Vagina (tissue), 2 donors: ENCODE data around the gene SOS2.

Source experiments
- CTCF ChIP-seq, 3 experiments: fragments of 450-650 bp in 2 of 3; fragments of 200-600 bp in 1 of 3; sonication (generic) in 1 of 3; IDR thresholded peaks; one replicate each; pipeline ENCODE4 v1.5.1; 2017 to 2019; ENCODE audit warnings: antibody characterized with exemption in 3 of 3, mild to moderate bottlenecking in 2 of 3, moderate library complexity in 2 of 3
- POLR2A ChIP-seq, 2 donors: fragments of 450-650 bp; IDR thresholded peaks; one replicate each; pipeline ENCODE4 v1.6.1; 2017; ENCODE audit warnings: antibody characterized with exemption in 2 of 2, mild to moderate bottlenecking in 2 of 2, moderate library complexity in 2 of 2
- POLR2AphosphoS5 ChIP-seq, 2 donors: sonication (generic); formaldehyde crosslinking; IDR thresholded peaks; one replicate each; pipeline ENCODE4 v1.9.0; 2017; ENCODE audit warnings: antibody characterized with exemption in 2 of 2, mild to moderate bottlenecking in 2 of 2, low read depth in 1 of 2; ENCODE audit not compliant: insufficient read depth in 1 of 2

- TF ChIP-seq POLR2AphosphoS5 (IDR thresholded peaks at IDR 0.05; ENCODE audit: insufficient read depth in 1 of 2, low read depth in 1 of 2) (no peak), CTCF (IDR thresholded peaks at IDR 0.05) (peak in 1 of 3 experiments; percentile 27), POLR2A (IDR thresholded peaks at IDR 0.05) (no peak)
Observed at GRCh38 chr14:50260511-50260910, 29.1 kb upstream of the SOS2 start.
